C4-2B (cell line): Measurements from ENCODE around the gene METTL22.

Experiments
- ZFX ChIP-seq: fragments of 450-650 bp; IDR thresholded peaks from 2 replicates; pipeline ENCODE4 v1.6.1; 2017
- TF ChIP-seq, protein P1 (sequence below): fragments of 450-650 bp; conservative IDR thresholded peaks from 2 replicates; pipeline ENCODE4 v1.5.1; 2017; ENCODE audit warnings: mild to moderate bottlenecking

DNA sequence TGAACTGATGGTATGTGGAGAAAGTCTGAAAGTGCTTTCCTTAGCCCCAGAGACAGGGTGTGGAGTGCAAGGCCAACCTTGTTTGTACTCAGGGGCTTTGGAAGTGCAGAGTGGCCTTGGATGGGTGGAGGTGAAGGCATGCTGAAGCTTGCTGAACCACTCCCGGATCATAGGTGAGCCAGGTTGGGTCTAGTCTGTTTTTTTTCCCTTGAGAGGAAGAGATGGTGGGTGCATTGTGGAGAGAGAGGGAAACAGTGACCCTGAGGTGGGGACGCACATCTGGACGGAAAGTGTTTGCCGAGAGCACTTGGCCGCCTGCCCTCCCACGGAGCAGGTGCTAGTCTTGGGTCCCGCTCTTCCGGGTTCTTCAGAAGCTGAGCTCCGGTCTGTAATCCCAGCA, 65.4 kb downstream of the METTL22 start:
- TF ChIP-seq, protein P1, sequence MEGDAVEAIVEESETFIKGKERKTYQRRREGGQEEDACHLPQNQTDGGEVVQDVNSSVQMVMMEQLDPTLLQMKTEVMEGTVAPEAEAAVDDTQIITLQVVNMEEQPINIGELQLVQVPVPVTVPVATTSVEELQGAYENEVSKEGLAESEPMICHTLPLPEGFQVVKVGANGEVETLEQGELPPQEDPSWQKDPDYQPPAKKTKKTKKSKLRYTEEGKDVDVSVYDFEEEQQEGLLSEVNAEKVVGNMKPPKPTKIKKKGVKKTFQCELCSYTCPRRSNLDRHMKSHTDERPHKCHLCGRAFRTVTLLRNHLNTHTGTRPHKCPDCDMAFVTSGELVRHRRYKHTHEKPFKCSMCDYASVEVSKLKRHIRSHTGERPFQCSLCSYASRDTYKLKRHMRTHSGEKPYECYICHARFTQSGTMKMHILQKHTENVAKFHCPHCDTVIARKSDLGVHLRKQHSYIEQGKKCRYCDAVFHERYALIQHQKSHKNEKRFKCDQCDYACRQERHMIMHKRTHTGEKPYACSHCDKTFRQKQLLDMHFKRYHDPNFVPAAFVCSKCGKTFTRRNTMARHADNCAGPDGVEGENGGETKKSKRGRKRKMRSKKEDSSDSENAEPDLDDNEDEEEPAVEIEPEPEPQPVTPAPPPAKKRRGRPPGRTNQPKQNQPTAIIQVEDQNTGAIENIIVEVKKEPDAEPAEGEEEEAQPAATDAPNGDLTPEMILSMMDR, result no peak
- TF ChIP-seq ZFX, result no peak
